GM12875 (cell line): ENCODE measurements around the gene TXLNA.
A peak's percentile ranks its signal among the peaks of the same experiment; 100 is the strongest.

Experiments
- H3K4me3 ChIP-seq: one replicate; pipeline ENCODE4 v1.5.1; 2011; ENCODE audit warnings: low read depth, low read length, control low read depth
- CTCF ChIP-seq: IDR thresholded peaks from 2 replicates; pipeline ENCODE4 v1.5.1; 2011; ENCODE audit warnings: low read depth, mild to moderate bottlenecking, control low read depth, inconsistent platforms, low read length, moderate library complexity, borderline replicate concordance; ENCODE audit not compliant: insufficient read depth

The TXLNA gene

GRCh38 chr1:32200226-32201010, 20.9 kb downstream of the TXLNA start, which contains the start of gene CCDC28B:
Gene CCDC28B (plus strand): TSS chr1:32200595. CDS start chr1:32201936, 1,341 bp downstream.
- peak within 1 kb of the TSS; percentile 68 for H3K4me3 ChIP-seq
- no peak for TF ChIP-seq CTCF

GRCh38 chr1:32201011-32201855, 21.8 kb downstream of the TXLNA start:
- H3K4me3 ChIP-seq = peak overlapping the region; percentile 68
- 0 out of 2 replicates have a peak, but pooled peaks have one; percentile 4 for TF ChIP-seq CTCF

GRCh38 chr1:32204943-32205361, 25.5 kb downstream of the TXLNA start:
- peak overlapping the region; percentile 83 for H3K4me3 ChIP-seq
- no peak for TF ChIP-seq CTCF

- TF ChIP-seq CTCF = no peak
- H3K4me3 ChIP-seq = peak within 1 kb of the TSS; percentile 83
Measured at GRCh38 chr1:32205401-32206370, 26.2 kb downstream of the TXLNA start, which contains the start of gene IQCC. Gene IQCC (plus strand): TSS chr1:32205671. CDS start chr1:32205682, 11 bp downstream.

GRCh38 chr1:32208469-32208868, 29.0 kb downstream of the TXLNA start:
- H3K4me3 ChIP-seq = no peak overlapping the region
- TF ChIP-seq CTCF = no peak

GRCh38 chr1:32208891-32209328, 29.4 kb downstream of the TXLNA start, which contains the start of gene DCDC2B:
Gene DCDC2B (plus strand): TSS chr1:32209089. CDS start chr1:32209094, 5 bp downstream.
- no peak for TF ChIP-seq CTCF
- H3K4me3 ChIP-seq = no peak within 1 kb of the TSS
